Testis (tissue), 2 donors: ENCODE results near the gene ELOVL1.

Source experiments
- POLR2A ChIP-seq: fragments of 450-650 bp; IDR thresholded peaks from one replicate; pipeline ENCODE4 v1.6.1; 2017; ENCODE audit warnings: antibody characterized with exemption, mild to moderate bottlenecking, moderate library complexity
- TF ChIP-seq, protein P1 (sequence below), 3 experiments: fragments of 450-650 bp in 2 of 3; fragments of 200-600 bp in 1 of 3; sonication (generic) in 1 of 3; IDR thresholded peaks; one replicate each; pipeline ENCODE4 v1.5.1; 2016 to 2019; ENCODE audit warnings: antibody characterized with exemption in 3 of 3, mild to moderate bottlenecking in 2 of 3, moderate library complexity in 1 of 3

- TF ChIP-seq, protein P1, sequence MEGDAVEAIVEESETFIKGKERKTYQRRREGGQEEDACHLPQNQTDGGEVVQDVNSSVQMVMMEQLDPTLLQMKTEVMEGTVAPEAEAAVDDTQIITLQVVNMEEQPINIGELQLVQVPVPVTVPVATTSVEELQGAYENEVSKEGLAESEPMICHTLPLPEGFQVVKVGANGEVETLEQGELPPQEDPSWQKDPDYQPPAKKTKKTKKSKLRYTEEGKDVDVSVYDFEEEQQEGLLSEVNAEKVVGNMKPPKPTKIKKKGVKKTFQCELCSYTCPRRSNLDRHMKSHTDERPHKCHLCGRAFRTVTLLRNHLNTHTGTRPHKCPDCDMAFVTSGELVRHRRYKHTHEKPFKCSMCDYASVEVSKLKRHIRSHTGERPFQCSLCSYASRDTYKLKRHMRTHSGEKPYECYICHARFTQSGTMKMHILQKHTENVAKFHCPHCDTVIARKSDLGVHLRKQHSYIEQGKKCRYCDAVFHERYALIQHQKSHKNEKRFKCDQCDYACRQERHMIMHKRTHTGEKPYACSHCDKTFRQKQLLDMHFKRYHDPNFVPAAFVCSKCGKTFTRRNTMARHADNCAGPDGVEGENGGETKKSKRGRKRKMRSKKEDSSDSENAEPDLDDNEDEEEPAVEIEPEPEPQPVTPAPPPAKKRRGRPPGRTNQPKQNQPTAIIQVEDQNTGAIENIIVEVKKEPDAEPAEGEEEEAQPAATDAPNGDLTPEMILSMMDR (IDR thresholded peaks at IDR 0.05): no peak
- no peak for TF ChIP-seq POLR2A
These were observed 30.4 kb upstream of the ELOVL1 start for GRCh38 chr1:43398227-43398626.
